Kidney (tissue), 14 donors: ENCODE measurements around the gene ADAMTS17. TPM values are rescaled to one million over a fixed set of nuclear protein-coding genes. Genes with fewer than 3 reads are reported as not detected.
"Not testable (repeated sequence)": the region's sequence is repeated elsewhere in the genome, so short reads cannot be mapped to it uniquely, and the experiment has no call there.

Source experiments
- DNase-seq, 5 donors: peaks; one replicate each; pipeline ENCODE4 v3.0.0-alpha.2; 2013 to 2020
- FAIRE-seq: peaks from 2 replicates; lab custom pipeline; 2012; peaks lifted over from hg19 to GRCh38; lab: Jason Lieb, UNC
- H3K27ac ChIP-seq, 2 donors: one replicate each; pipeline ENCODE4 v1.7.0; 2013; ENCODE audit warnings: low read depth in 2 of 2, low read length in 2 of 2, inconsistent platforms in 1 of 2
- H3K27me3 ChIP-seq: one replicate; pipeline ENCODE4 v1.7.1; 2013; ENCODE audit warnings: low read length, inconsistent platforms; ENCODE audit not compliant: control insufficient read depth, insufficient read depth
- H3K36me3 ChIP-seq, 3 donors: one replicate each; pipeline versions ENCODE4 v1.7.0 to v1.7.1; 2013; ENCODE audit warnings: low read length in 3 of 3, control low read depth in 1 of 3, inconsistent platforms in 1 of 3; ENCODE audit not compliant: insufficient read depth in 3 of 3, control insufficient read depth in 2 of 3
- H3K4me1 ChIP-seq, 3 donors: one replicate each; pipeline versions ENCODE4 v1.7.0 to v1.7.1; 2013; ENCODE audit warnings: low read length in 3 of 3, inconsistent platforms in 1 of 3, low read depth in 1 of 3; ENCODE audit not compliant: control insufficient read depth in 2 of 3, insufficient read depth in 2 of 3
- H3K4me3 ChIP-seq, 3 donors: one replicate each; pipeline versions ENCODE4 v1.7.0 to v1.8.1; 2013; ENCODE audit warnings: low read length in 3 of 3, control low read depth in 1 of 3, inconsistent platforms in 1 of 3
- H3K9ac ChIP-seq, 3 donors: one replicate each; pipeline versions ENCODE4 v1.7.0 to v1.7.1; 2013; ENCODE audit warnings: low read length in 3 of 3, control low read depth in 1 of 3, inconsistent platforms in 1 of 3
- H3K9me3 ChIP-seq, 3 donors: one replicate each; pipeline versions ENCODE4 v1.7.0 to v1.7.1; 2013; ENCODE audit warnings: low read length in 3 of 3, control low read depth in 1 of 3, inconsistent platforms in 1 of 3; ENCODE audit not compliant: control insufficient read depth in 2 of 3, insufficient read depth in 1 of 3
- CTCF ChIP-seq: IDR thresholded peaks from 3 replicates; pipeline ENCODE4 v1.5.1; 2012; ENCODE audit warnings: mild to moderate bottlenecking, moderate library complexity, borderline replicate concordance; ENCODE audit not compliant: insufficient read depth; ENCODE audit errors: extremely low read depth
- intact Hi-C: fragments of 100-400 bp; cut with DNase I; formaldehyde crosslinking; loops from one replicate; pipeline ENCODE4 v1.11.1; 2022
- polyA plus RNA-seq: library from polyadenylated mRNA; stranded (reverse); fragments of 350-450 nt; fragmentation: Illumina TruSeq; extraction: RNeasy Lipid Tissue Mini Kit (QIAGEN cat#74804); gene quantifications from one replicate; pipeline ENCODE4 v1.2.3, GENCODE V29; 2014; ENCODE audit warnings: low read depth, low replicate concordance; ENCODE audit not compliant: insufficient read depth
- total RNA-seq: library from RNA; stranded (reverse); fragmentation: NEBNext Ultra II Directional; extraction: Animal tissue kit (Norgen Biotek cat#: 25700); gene quantifications from one replicate; pipeline ENCODE4 v1.2.1, GENCODE V29; 2021
- donor health status: control.
- donor health status: control.
- donor health status: control.
- donor health status: control.
- donor health status: control.
- donor health status: DM: yes; HTN: yes; CAD: no.
- donor health status: Normal renal cell carcinoma (clear cell type).

The ADAMTS17 gene
- total and polyA plus RNA-seq, 2 donors from 2014 or later = 1.7 to 2.2 TPM

- Histone ChIP-seq H3K36me3 (no peaks in the 10 kb centered on the region), H3K27me3 (no peaks in the 10 kb centered on the region), H3K27ac (no peak overlapping the region), H3K9me3 (no peaks in the 10 kb centered on the region), H3K9ac (no peak overlapping the region), H3K4me3 (no peak overlapping the region), H3K4me1 (peaks cover 0 to 9% (median 0%) of the 10 kb centered on the region in 3 donors)
- intact Hi-C loops = no loop called here
- no peak for FAIRE-seq
- no peak for TF ChIP-seq CTCF
- DNase-seq = peak in 1 of 5 donors; percentile 49
Measured at GRCh38 chr15:99981191-99981647, 360.6 kb downstream of the ADAMTS17 start.

DNA sequence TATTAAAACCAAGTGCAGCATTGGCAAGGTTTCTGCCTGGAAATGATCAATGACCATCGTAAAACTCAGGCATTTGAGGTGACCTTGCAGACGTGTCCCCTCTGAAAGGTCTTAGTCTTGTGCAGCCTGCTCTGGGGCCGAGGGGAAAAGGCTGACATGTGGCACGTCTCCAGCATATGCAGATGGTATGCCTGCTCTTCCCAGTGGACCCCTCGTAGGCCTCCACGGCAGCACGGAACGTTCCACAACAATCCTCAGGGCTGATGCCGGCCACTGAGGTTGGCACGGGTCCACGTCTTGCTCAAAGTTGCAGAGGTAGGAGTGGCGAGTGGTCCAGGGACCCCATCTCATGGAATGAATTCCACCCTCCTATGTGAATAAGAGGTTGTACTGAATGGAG, 361.0 kb downstream of the ADAMTS17 start:
- TF ChIP-seq CTCF = no peak
- no peak overlapping the region for H3K4me3 ChIP-seq
- no peaks in the 10 kb centered on the region for H3K9me3 ChIP-seq
- peaks cover 0 to 9% (median 0%) of the 10 kb centered on the region in 3 donors for H3K4me1 ChIP-seq
- DNase-seq (peak in 1 of 5 donors; percentile 46), FAIRE-seq (no peak)
- intact Hi-C loops = no loop called here
- H3K9ac ChIP-seq = no peak overlapping the region
- no peaks in the 10 kb centered on the region for H3K36me3 ChIP-seq
- no peaks in the 10 kb centered on the region for H3K27me3 ChIP-seq
- H3K27ac ChIP-seq = no peak overlapping the region

DNA sequence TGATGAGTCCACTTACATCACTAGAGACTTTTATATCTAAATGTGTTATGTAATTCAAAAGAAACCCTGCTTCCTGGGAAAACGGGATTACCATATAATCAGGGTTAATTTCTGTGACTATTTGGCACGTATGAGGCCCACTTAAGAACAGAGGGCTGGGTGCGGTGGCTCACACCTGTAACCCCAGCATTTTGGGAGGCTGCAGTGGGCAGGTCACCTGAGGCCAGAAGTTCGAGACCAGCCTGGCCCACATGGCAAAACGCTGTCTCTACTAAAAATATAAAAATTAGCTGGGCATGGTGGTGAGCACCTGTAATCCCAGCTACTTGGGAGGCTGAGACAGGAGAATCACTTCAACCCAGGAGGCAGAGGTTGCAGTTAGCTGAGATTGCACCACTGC, 361.9 kb downstream of the ADAMTS17 start:
- H3K4me1 ChIP-seq, FAIRE-seq, H3K9me3 ChIP-seq, H3K9ac ChIP-seq, H3K27ac ChIP-seq, H3K4me3 ChIP-seq, intact Hi-C loops, H3K27me3 ChIP-seq, H3K36me3 ChIP-seq: not testable (repeated sequence)
- peak in 1 of 5 donors; percentile 22 for DNase-seq

- TF ChIP-seq CTCF = no peak
- peak in 1 of 5 donors; percentile 29 for DNase-seq
Measured at GRCh38 chr15:99979371-99979770, 362.4 kb downstream of the ADAMTS17 start.

More at GRCh38 chr15:99979371-99979770, 362.4 kb downstream of the ADAMTS17 start:
- H3K27ac ChIP-seq = no peak overlapping the region
- H3K27me3 ChIP-seq = no peaks in the 10 kb centered on the region
- FAIRE-seq = no peak
- peaks cover 0 to 9% (median 0%) of the 10 kb centered on the region in 3 donors for H3K4me1 ChIP-seq
- intact Hi-C loops = no loop called here
- no peak overlapping the region for H3K4me3 ChIP-seq
- H3K9ac ChIP-seq = no peak overlapping the region
- H3K9me3 ChIP-seq = no peaks in the 10 kb centered on the region
- H3K36me3 ChIP-seq = no peaks in the 10 kb centered on the region
